Measurements from ENCODE around the gene NR1H3. TPM values are rescaled to one million over a fixed set of nuclear protein-coding genes. Genes with fewer than 3 reads are reported as not detected.

The NR1H3 gene
- total and polyA plus RNA-seq, 10 of the 15 experiments (the other 5 are each of a cell fraction or from before 2014, with no cell fraction given): 2.6 to 8.9 (median 4.5) TPM

DNA sequence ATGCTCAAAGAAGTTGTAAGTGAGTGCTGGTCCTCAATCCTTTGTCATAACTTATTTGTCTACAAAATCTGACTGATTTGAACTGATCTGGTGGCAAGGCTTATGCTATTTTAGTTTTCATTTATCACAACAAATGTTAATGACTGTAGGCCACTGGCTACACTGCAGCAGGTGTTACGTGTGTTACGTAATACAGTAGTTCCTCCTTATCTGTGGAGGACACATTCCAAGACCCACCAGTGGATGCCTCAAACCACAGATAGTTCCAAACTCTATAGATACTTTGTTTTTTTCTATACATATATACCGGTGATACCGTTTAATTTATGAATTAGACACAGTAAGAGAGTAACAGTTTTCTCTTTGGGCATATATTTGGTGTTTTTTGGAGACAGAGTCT is 19.1 kb downstream of the NR1H3 start:
- CTCF ChIA-PET: interaction anchor here (0.5 to 1.4 kb wide), 2 partner anchors 17 to 335 kb away, joined by 3 read pairs; no protein-coding TSS in a partner anchor
- Histone ChIP-seq H4K20me1 (ENCODE audit: control insufficient read depth, insufficient read depth) (no peaks in the 10 kb centered on the region), H3K4me1 (ENCODE audit: control insufficient read depth, insufficient read depth, low read length) (no peaks in the 10 kb centered on the region), H3K27me3 (replicated peaks in 1 of 2; ENCODE audit: control insufficient read depth in 2 of 2, insufficient read depth in 2 of 2, low read length in 1 of 2) (no peaks in the 10 kb centered on the region), H3K9me3 (replicated peaks; ENCODE audit: control insufficient read depth, insufficient read depth, low read length) (no peaks in the 10 kb centered on the region), H3K27ac (ENCODE audit: control insufficient read depth, insufficient read depth) (no peak overlapping the region), H3K79me2 (ENCODE audit: control insufficient read depth, insufficient read depth, low read length) (peaks cover 18% of the 10 kb centered on the region), H3K9ac (ENCODE audit: control insufficient read depth, insufficient read depth, low read length) (no peak overlapping the region), H3K4me3 (no peak overlapping the region), H2AFZ (ENCODE audit: control insufficient read depth, low read depth, low read length) (no peak overlapping the region), H3K4me2 (ENCODE audit: control insufficient read depth, insufficient read depth) (no peak overlapping the region), H3K36me3 (ENCODE audit: control insufficient read depth in 2 of 2, insufficient read depth in 2 of 2, low read length in 1 of 2) (peaks cover 16 to 27% of the 10 kb centered on the region in 2 experiments)
- ATAC-seq (no peak), FAIRE-seq (no peak), DNase-seq (ENCODE audit: low read depth, low spot score) (no peak)
- RAD21 ChIA-PET (ENCODE audit: unreplicated experiment): no interaction called here
- POLR2A ChIA-PET: interaction anchor here (0.6 kb wide), 1 partner anchor 29 kb away, joined by 4 read pairs; no protein-coding TSS in a partner anchor
- TF ChIP-seq, protein P1, sequence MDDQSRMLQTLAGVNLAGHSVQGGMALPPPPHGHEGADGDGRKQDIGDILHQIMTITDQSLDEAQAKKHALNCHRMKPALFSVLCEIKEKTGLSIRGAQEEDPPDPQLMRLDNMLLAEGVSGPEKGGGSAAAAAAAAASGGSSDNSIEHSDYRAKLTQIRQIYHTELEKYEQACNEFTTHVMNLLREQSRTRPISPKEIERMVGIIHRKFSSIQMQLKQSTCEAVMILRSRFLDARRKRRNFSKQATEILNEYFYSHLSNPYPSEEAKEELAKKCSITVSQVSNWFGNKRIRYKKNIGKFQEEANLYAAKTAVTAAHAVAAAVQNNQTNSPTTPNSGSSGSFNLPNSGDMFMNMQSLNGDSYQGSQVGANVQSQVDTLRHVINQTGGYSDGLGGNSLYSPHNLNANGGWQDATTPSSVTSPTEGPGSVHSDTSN (IDR thresholded peaks at IDR 0.05; ENCODE audit: insufficient replicate concordance, low read depth, low read length): no peak
- TF ChIP-seq TCF12 (IDR thresholded peaks at IDR 0.05; ENCODE audit: low read depth, low read length) (no peak), EED (IDR thresholded peaks at IDR 0.05; ENCODE audit: low read depth) (no peak), LARP7 (IDR thresholded peaks at IDR 0.05) (no peak), CREM (IDR thresholded peaks at IDR 0.05; ENCODE audit: low read depth) (no peak), JUNB (IDR thresholded peaks at IDR 0.05) (no peak), PML (IDR thresholded peaks at IDR 0.05; ENCODE audit: low read length) (no peak), ESRRA (IDR thresholded peaks at IDR 0.05; ENCODE audit: low read length) (no peak), CBX3 (IDR thresholded peaks at IDR 0.05; ENCODE audit: borderline replicate concordance, low read depth) (no peak)
- intact Hi-C loops (cut with micrococcal nuclease; ENCODE audit: unreplicated experiment) (no loop called here), in situ Hi-C loops (cut with MboI) (no loop called here)
- SMC1A ChIA-PET (ENCODE audit: uncharacterized antibody, unreplicated experiment): no interaction called here
- BruUV-seq (replicated peaks): no TSS peak
- 100% methylated on average over 4 of the region's 4 CpGs for WGBS (ENCODE audit: insufficient coverage, insufficient replicate concordance, low lambda C conversion rate, missing lambda C conversion rate)

Data from GM12878 (cell line).